SU-DHL-6 (cell line): Measurements from ENCODE around the gene PHACTR3.

ENCODE experiments used
- CTCF ChIP-seq: fragments of 200-600 bp; sonication (generic); IDR thresholded peaks from one replicate; pipeline ENCODE4 v1.5.1; 2017; ENCODE audit warnings: antibody characterized with exemption, mild to moderate bottlenecking, low read length, moderate library complexity; ENCODE audit not compliant: insufficient read depth, poor library complexity, severe bottlenecking
- EZH2phosphoT487 ChIP-seq: fragments of 200-600 bp; sonication (generic), shearing (Covaris generic); conservative IDR thresholded peaks from 2 replicates; pipeline ENCODE4 v1.6.1; 2018; ENCODE audit warnings: mild to moderate bottlenecking, antibody characterized with exemption, low read length, moderate library complexity, mixed read lengths

- TF ChIP-seq CTCF: no peak
- no peak for TF ChIP-seq EZH2phosphoT487
These were observed 59.2 kb downstream of the PHACTR3 start for GRCh38 chr20:59663513-59664060.
